IPS-18c (cell line): ENCODE results near the gene GPC5.

Experiments
- H3K4me3 ChIP-seq: 2 replicates; pipeline ENCODE4 v1.7.0; 2013; ENCODE audit warnings: low read depth, mild to moderate bottlenecking, low read length, moderate library complexity; ENCODE audit not compliant: insufficient read depth
- H3K9me3 ChIP-seq: one replicate; pipeline ENCODE4 v1.6.1; 2013; ENCODE audit warnings: mild to moderate bottlenecking, low read length, moderate library complexity; ENCODE audit not compliant: control insufficient read depth, insufficient read depth

GPC5 gene

GRCh38 chr13:91960947-91961346, 562.5 kb downstream of the GPC5 start:
- Histone ChIP-seq H3K4me3 (no peak overlapping the region), H3K9me3 (no peaks in the 10 kb centered on the region)

GRCh38 chr13:91962946-91963345, 564.5 kb downstream of the GPC5 start:
- H3K9me3 ChIP-seq = no peaks in the 10 kb centered on the region
- no peak overlapping the region for H3K4me3 ChIP-seq

- H3K9me3 ChIP-seq = no peaks in the 10 kb centered on the region
- no peak overlapping the region for H3K4me3 ChIP-seq
These were observed 567.1 kb downstream of the GPC5 start for GRCh38 chr13:91965511-91965910.

- Histone ChIP-seq H3K4me3 (no peak overlapping the region), H3K9me3 (no peaks in the 10 kb centered on the region)
These were observed 580.1 kb downstream of the GPC5 start for GRCh38 chr13:91978571-91978970.

GRCh38 chr13:91986761-91987483, 588.5 kb downstream of the GPC5 start:
- H3K9me3 ChIP-seq = no peaks in the 10 kb centered on the region
- H3K4me3 ChIP-seq = no peak overlapping the region

- Histone ChIP-seq H3K9me3 (no peaks in the 10 kb centered on the region), H3K4me3 (no peak overlapping the region)
These were observed 589.9 kb downstream of the GPC5 start for GRCh38 chr13:91988331-91988730.

- Histone ChIP-seq H3K4me3 (no peak overlapping the region), H3K9me3 (no peaks in the 10 kb centered on the region)
These were observed 614.4 kb downstream of the GPC5 start for GRCh38 chr13:92012787-92013186.

GRCh38 chr13:92017737-92018136, 619.3 kb downstream of the GPC5 start:
- Histone ChIP-seq H3K4me3 (no peak overlapping the region), H3K9me3 (no peaks in the 10 kb centered on the region)

- no peaks in the 10 kb centered on the region for H3K9me3 ChIP-seq
These were observed 630.3 kb downstream of the GPC5 start for GRCh38 chr13:92028695-92029094.

GRCh38 chr13:92029641-92030040, 631.2 kb downstream of the GPC5 start:
- Histone ChIP-seq H3K4me3 (no peak overlapping the region), H3K9me3 (no peaks in the 10 kb centered on the region)

More at GRCh38 chr13:92028695-92029094, 630.3 kb downstream of the GPC5 start:
- H3K4me3 ChIP-seq = no peak overlapping the region

- H3K9me3 ChIP-seq = no peaks in the 10 kb centered on the region
These were observed 640.5 kb downstream of the GPC5 start for GRCh38 chr13:92038905-92039304.

GRCh38 chr13:92042522-92042921, 644.1 kb downstream of the GPC5 start:
- H3K9me3 ChIP-seq = no peaks in the 10 kb centered on the region
- no peak overlapping the region for H3K4me3 ChIP-seq

More at GRCh38 chr13:92038905-92039304, 640.5 kb downstream of the GPC5 start:
- no peak overlapping the region for H3K4me3 ChIP-seq

GRCh38 chr13:92044351-92044750, 645.9 kb downstream of the GPC5 start:
- H3K4me3 ChIP-seq = no peak overlapping the region

GRCh38 chr13:92054389-92054788, 656.0 kb downstream of the GPC5 start:
- H3K4me3 ChIP-seq = no peak overlapping the region
- peaks cover 3% of the 10 kb centered on the region for H3K9me3 ChIP-seq

More at GRCh38 chr13:92044351-92044750, 645.9 kb downstream of the GPC5 start:
- H3K9me3 ChIP-seq = no peaks in the 10 kb centered on the region

- Histone ChIP-seq H3K9me3 (no peaks in the 10 kb centered on the region), H3K4me3 (no peak overlapping the region)
These were observed 676.2 kb downstream of the GPC5 start for GRCh38 chr13:92074658-92075057.

GRCh38 chr13:92097337-92097903, 699.0 kb downstream of the GPC5 start:
- H3K4me3 ChIP-seq = no peak overlapping the region
- no peaks in the 10 kb centered on the region for H3K9me3 ChIP-seq

GRCh38 chr13:92101801-92102200, 703.4 kb downstream of the GPC5 start:
- Histone ChIP-seq H3K4me3 (no peak overlapping the region), H3K9me3 (no peaks in the 10 kb centered on the region)

GRCh38 chr13:92103689-92104153, 705.3 kb downstream of the GPC5 start:
- Histone ChIP-seq H3K4me3 (no peak overlapping the region), H3K9me3 (no peaks in the 10 kb centered on the region)
